HG02642 (cell line): ENCODE results near the gene CNOT11.
"Not testable (repeated sequence)": the region's sequence is repeated elsewhere in the genome, so short reads cannot be mapped to it uniquely, and the experiment has no call there.

Experiments
- ATAC-seq: cut with Tn5 transposase; IDR thresholded peaks from one replicate; pipeline ENCODE4 v1.9.1; 2021; ENCODE audit warnings: mild to moderate bottlenecking; ENCODE audit not compliant: unreplicated experiment, poor library complexity

CNOT11 gene

GRCh38 chr2:101244373-101244772, 8.3 kb upstream of the CNOT11 start:
- not testable (repeated sequence) for ATAC-seq

- ATAC-seq, result not testable (repeated sequence)
These were observed 7.8 kb upstream of the CNOT11 start for GRCh38 chr2:101244899-101245298.

GRCh38 chr2:101245468-101245867, 7.2 kb upstream of the CNOT11 start:
- not testable (repeated sequence) for ATAC-seq

- not testable (repeated sequence) for ATAC-seq
These were observed 3.9 kb upstream of the CNOT11 start for GRCh38 chr2:101248756-101249155.

- no peak for ATAC-seq
These were observed 2.9 kb upstream of the CNOT11 start for GRCh38 chr2:101249826-101250225.

GRCh38 chr2:101251246-101251781, 1.4 kb upstream of the CNOT11 start:
- not testable (repeated sequence) for ATAC-seq

- ATAC-seq, result peak; percentile 56
These were observed 760 bp upstream of the CNOT11 start for GRCh38 chr2:101251844-101252407.

- peak; percentile 60 for ATAC-seq
These were observed 472 bp downstream of the CNOT11 start for GRCh38 chr2:101253013-101253702.

- no peak for ATAC-seq
These were observed 1.2 kb downstream of the CNOT11 start for GRCh38 chr2:101253703-101254450.

- ATAC-seq, result no peak
These were observed 2.8 kb downstream of the CNOT11 start for GRCh38 chr2:101255501-101255900.

- no peak for ATAC-seq
These were observed 3.6 kb downstream of the CNOT11 start for GRCh38 chr2:101256316-101256715.

GRCh38 chr2:101258804-101259203, 6.1 kb downstream of the CNOT11 start:
- ATAC-seq, result no peak

- no peak for ATAC-seq
These were observed 9.5 kb downstream of the CNOT11 start for GRCh38 chr2:101262142-101262541.

GRCh38 chr2:101263377-101263800, 10.7 kb downstream of the CNOT11 start:
- no peak for ATAC-seq

- no peak for ATAC-seq
These were observed 11.8 kb downstream of the CNOT11 start for GRCh38 chr2:101264360-101264939.

GRCh38 chr2:101265893-101266499, 13.3 kb downstream of the CNOT11 start:
- ATAC-seq, result no peak

- ATAC-seq, result peak; percentile 64
These were observed 15.3 kb downstream of the CNOT11 start for GRCh38 chr2:101267671-101268656.

GRCh38 chr2:101270700-101271259, 18.1 kb downstream of the CNOT11 start:
- ATAC-seq, result no peak
